Activated CD8-positive, alpha-beta memory T cell treated with anti-CD3 and anti-CD28 coated beads for 4 hours (primary cell): ENCODE measurements around the gene SVOPL.
"Not testable (repeated sequence)": the region's sequence is repeated elsewhere in the genome, so short reads cannot be mapped to it uniquely, and the experiment has no call there.

Source experiments
- DNase-seq, 2 donors: peaks; one replicate each; pipeline ENCODE4 v3.0.0-alpha.2; 2020; ENCODE audit warnings: low read depth in 2 of 2

The SVOPL gene

GRCh38 chr7:138699661-138700060, 1.5 kb downstream of the SVOPL start:
- no peak for DNase-seq

- DNase-seq = no peak
Observed at GRCh38 chr7:138698281-138698680, 2.9 kb downstream of the SVOPL start.

GRCh38 chr7:138697535-138698182, 3.5 kb downstream of the SVOPL start:
- no peak for DNase-seq

- not testable (repeated sequence) for DNase-seq
Observed at GRCh38 chr7:138695776-138696175, 5.4 kb downstream of the SVOPL start.

GRCh38 chr7:138695106-138695505, 6.1 kb downstream of the SVOPL start:
- no peak for DNase-seq

- no peak for DNase-seq
Observed at GRCh38 chr7:138691178-138691577, 10.0 kb downstream of the SVOPL start.

- no peak for DNase-seq
Observed at GRCh38 chr7:138690495-138690894, 10.7 kb downstream of the SVOPL start.

GRCh38 chr7:138688037-138688436, 13.1 kb downstream of the SVOPL start:
- DNase-seq = not testable (repeated sequence)

- no peak for DNase-seq
Observed at GRCh38 chr7:138684340-138684739, 16.8 kb downstream of the SVOPL start.

GRCh38 chr7:138679793-138680192, 21.4 kb downstream of the SVOPL start:
- DNase-seq = no peak

GRCh38 chr7:138670594-138670993, 30.6 kb downstream of the SVOPL start:
- DNase-seq = no peak

- no peak for DNase-seq
Observed at GRCh38 chr7:138669364-138669763, 31.8 kb downstream of the SVOPL start.

- DNase-seq = no peak
Observed at GRCh38 chr7:138668946-138669345, 32.2 kb downstream of the SVOPL start.

- no peak for DNase-seq
Observed at GRCh38 chr7:138668229-138668596, 32.9 kb downstream of the SVOPL start.

- DNase-seq = no peak
Observed at GRCh38 chr7:138667535-138668228, 33.5 kb downstream of the SVOPL start.

- no peak for DNase-seq
Observed at GRCh38 chr7:138666385-138666784, 34.8 kb downstream of the SVOPL start.

- no peak for DNase-seq
Observed at GRCh38 chr7:138665669-138666140, 35.5 kb downstream of the SVOPL start.

- no peak for DNase-seq
Observed at GRCh38 chr7:138665249-138665648, 35.9 kb downstream of the SVOPL start.

GRCh38 chr7:138663725-138664710, 37.1 kb downstream of the SVOPL start:
- no peak for DNase-seq

GRCh38 chr7:138662991-138663320, 38.2 kb downstream of the SVOPL start:
- DNase-seq = no peak

GRCh38 chr7:138662076-138662990, 38.8 kb downstream of the SVOPL start:
- DNase-seq = no peak
